Left ventricle myocardium inferior (tissue), 1 donor: ENCODE results near the gene C17orf67. TPM values are rescaled to one million over a fixed set of nuclear protein-coding genes. Genes with fewer than 3 reads are reported as not detected.

Experiments
- DNase-seq: peaks from one replicate; pipeline ENCODE4 v3.0.0-alpha.2; 2020
- H3K27ac ChIP-seq: fragments of 200-600 bp; replicated peaks from 2 replicates; pipeline ENCODE4 v1.8.0; 2021
- H3K27me3 ChIP-seq: fragments of 200-600 bp; 2 replicates; pipeline ENCODE4 v1.8.0; 2021; ENCODE audit warnings: low read depth
- H3K36me3 ChIP-seq: fragments of 200-600 bp; 2 replicates; pipeline ENCODE4 v1.8.0; 2021
- H3K4me1 ChIP-seq: fragments of 200-600 bp; 2 replicates; pipeline ENCODE4 v1.8.0; 2021
- H3K4me3 ChIP-seq: fragments of 200-600 bp; 2 replicates; pipeline ENCODE4 v1.8.0; 2021; ENCODE audit warnings: mild to moderate bottlenecking, moderate library complexity
- H3K9me3 ChIP-seq: fragments of 200-600 bp; replicated peaks from 2 replicates; pipeline ENCODE4 v1.8.0; 2021
- intact Hi-C: fragments of 100-400 bp; cut with micrococcal nuclease; formaldehyde crosslinking; loops from one replicate; pipeline ENCODE4 v1.11.0; 2022
- total RNA-seq: library from RNA; stranded (reverse); fragmentation: NEBNext Ultra II Directional; extraction: Animal tissue kit (Norgen Biotek cat#: 25700); gene quantifications from one replicate; pipeline ENCODE4 v1.2.1, GENCODE V29; 2021
- TF ChIP-seq, protein P1 (sequence below): fragments of 200-600 bp; IDR thresholded peaks from 2 replicates; pipeline ENCODE4 v1.8.0; 2021; ENCODE audit warnings: antibody characterized with exemption, mild to moderate bottlenecking, borderline replicate concordance
- donor health status: DM: no; HTN: yes; CAD: no; lungs with severe emphysema.

Gene C17orf67
- total RNA-seq, 1 donor from 2014 or later = 1.1 TPM

GRCh38 chr17:56876766-56877179 lies 43.1 kb upstream of the C17orf67 start:
- TF ChIP-seq, protein P1, sequence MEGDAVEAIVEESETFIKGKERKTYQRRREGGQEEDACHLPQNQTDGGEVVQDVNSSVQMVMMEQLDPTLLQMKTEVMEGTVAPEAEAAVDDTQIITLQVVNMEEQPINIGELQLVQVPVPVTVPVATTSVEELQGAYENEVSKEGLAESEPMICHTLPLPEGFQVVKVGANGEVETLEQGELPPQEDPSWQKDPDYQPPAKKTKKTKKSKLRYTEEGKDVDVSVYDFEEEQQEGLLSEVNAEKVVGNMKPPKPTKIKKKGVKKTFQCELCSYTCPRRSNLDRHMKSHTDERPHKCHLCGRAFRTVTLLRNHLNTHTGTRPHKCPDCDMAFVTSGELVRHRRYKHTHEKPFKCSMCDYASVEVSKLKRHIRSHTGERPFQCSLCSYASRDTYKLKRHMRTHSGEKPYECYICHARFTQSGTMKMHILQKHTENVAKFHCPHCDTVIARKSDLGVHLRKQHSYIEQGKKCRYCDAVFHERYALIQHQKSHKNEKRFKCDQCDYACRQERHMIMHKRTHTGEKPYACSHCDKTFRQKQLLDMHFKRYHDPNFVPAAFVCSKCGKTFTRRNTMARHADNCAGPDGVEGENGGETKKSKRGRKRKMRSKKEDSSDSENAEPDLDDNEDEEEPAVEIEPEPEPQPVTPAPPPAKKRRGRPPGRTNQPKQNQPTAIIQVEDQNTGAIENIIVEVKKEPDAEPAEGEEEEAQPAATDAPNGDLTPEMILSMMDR = no peak
- DNase-seq = no peak
- intact Hi-C loops = no loop called here
- H3K9me3 ChIP-seq = no peaks in the 10 kb centered on the region
- no peak overlapping the region for H3K27ac ChIP-seq
- no peaks in the 10 kb centered on the region for H3K27me3 ChIP-seq
- H3K4me1 ChIP-seq = peaks cover 6% of the 10 kb centered on the region
- H3K4me3 ChIP-seq = no peak overlapping the region
- no peaks in the 10 kb centered on the region for H3K36me3 ChIP-seq

DNA sequence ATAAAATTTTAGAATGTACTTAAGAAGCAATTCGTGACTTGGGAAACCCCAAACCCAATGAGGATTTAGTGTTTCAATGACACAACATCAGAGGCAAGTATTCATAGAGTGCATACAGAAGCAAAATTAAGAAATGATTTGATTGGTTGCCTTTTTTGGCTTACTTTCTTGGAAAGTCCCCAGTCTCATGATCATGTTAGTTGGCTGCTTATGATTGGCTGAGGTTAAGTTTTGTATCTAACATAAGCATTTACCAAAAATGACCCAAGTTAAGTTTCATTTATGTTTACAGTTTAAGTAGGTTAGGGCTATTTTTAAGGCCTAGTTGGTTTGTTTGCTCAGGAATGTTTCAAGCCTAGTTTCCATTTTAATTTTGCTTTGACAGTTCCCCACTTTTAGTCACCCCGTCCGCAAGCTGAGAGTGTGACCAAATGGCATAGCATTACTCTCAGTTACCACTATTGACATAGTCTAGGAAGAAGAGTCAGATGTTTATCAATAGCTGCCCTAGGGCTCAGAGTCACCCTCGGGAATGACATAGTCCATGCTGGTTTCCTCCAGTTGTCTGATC lies 36.4 kb upstream of the C17orf67 start:
- Histone ChIP-seq H3K9me3 (no peaks in the 10 kb centered on the region), H3K27me3 (no peaks in the 10 kb centered on the region), H3K4me1 (no peaks in the 10 kb centered on the region), H3K27ac (no peak overlapping the region), H3K36me3 (no peaks in the 10 kb centered on the region), H3K4me3 (no peak overlapping the region)
- intact Hi-C loops = no loop called here
- DNase-seq = no peak
- TF ChIP-seq, protein P1 = no peak

DNA sequence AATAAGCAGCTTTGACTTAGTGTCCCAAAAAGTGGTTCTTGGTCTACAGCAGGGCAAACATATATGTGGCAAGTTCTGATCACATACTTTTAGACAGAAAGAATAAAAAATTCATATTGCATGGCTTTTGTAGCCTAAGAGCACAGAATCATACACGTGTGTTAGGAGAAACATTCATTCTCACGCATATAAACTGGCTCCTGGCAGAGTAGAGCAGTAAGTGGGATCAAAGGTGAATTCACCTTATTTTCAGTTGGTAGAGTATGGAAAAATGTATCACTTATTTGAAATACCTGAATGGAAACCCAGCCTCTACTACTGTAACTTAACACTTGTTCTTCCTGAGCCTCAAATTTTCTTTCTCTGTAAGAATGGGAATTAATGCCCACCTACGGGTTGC lies 35.0 kb upstream of the C17orf67 start:
- Histone ChIP-seq H3K27me3 (no peaks in the 10 kb centered on the region), H3K4me1 (no peaks in the 10 kb centered on the region), H3K9me3 (no peaks in the 10 kb centered on the region), H3K4me3 (no peak overlapping the region), H3K36me3 (no peaks in the 10 kb centered on the region), H3K27ac (no peak overlapping the region)
- no peak for DNase-seq
- intact Hi-C loops = no loop called here
- TF ChIP-seq, protein P1 = no peak

GRCh38 chr17:56867948-56868376 lies 34.2 kb upstream of the C17orf67 start:
- Histone ChIP-seq H3K27ac (no peak overlapping the region), H3K9me3 (no peaks in the 10 kb centered on the region), H3K27me3 (no peaks in the 10 kb centered on the region), H3K4me1 (no peaks in the 10 kb centered on the region), H3K4me3 (no peak overlapping the region), H3K36me3 (peaks cover 6% of the 10 kb centered on the region)
- TF ChIP-seq, protein P1 = no peak
- DNase-seq = no peak
- intact Hi-C loops = no loop called here

DNA sequence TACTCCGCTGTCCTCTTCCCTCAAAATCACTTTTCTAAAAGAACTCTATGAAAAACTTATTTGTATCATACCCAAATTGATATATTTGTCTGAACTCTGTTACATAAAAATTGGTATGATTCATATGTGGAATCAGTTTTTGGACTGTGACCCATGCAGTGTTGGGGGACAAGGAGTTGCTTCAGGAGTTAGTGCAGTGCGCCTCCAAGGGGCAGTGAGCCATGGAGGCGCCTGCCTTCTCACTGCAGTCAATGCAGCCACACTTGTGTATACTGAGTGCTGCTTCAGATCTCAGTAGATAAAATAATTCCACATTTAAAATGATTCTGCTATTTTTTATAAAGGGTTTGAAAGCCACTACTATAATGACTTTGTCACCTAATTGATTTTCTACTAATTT lies 32.8 kb upstream of the C17orf67 start:
- Histone ChIP-seq H3K9me3 (no peaks in the 10 kb centered on the region), H3K36me3 (peaks cover 21% of the 10 kb centered on the region), H3K27ac (no peak overlapping the region), H3K4me3 (no peak overlapping the region), H3K27me3 (no peaks in the 10 kb centered on the region), H3K4me1 (no peaks in the 10 kb centered on the region)
- TF ChIP-seq, protein P1 = no peak
- intact Hi-C loops = no loop called here
- no peak for DNase-seq

DNA sequence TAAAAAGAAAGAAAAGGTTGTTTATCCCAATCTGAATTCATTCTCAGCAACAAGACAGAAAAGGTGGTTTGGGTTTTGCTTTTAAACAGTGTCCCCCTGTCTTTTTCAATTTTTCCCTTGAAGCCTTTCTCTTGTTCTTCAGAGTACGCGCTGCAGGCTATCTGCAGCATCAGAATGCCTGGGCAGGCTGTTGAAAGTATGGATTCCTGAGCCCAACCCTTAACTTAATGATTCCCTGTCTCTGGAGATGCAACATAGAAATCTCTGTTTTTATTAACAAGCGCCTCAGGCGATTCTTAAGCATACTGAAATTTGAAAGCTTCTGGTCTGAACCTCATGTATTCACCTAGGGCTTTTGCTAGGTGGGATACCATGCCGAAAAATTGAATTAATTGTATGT lies 32.4 kb upstream of the C17orf67 start:
- Histone ChIP-seq H3K4me3 (no peak overlapping the region), H3K9me3 (no peaks in the 10 kb centered on the region), H3K27ac (no peak overlapping the region), H3K27me3 (no peaks in the 10 kb centered on the region), H3K4me1 (no peaks in the 10 kb centered on the region), H3K36me3 (peaks cover 25% of the 10 kb centered on the region)
- intact Hi-C loops = no loop called here
- TF ChIP-seq, protein P1 = no peak
- DNase-seq = no peak
